RWPE2 (cell line): ENCODE results near the gene KCNT2.

ENCODE experiments used
- ATAC-seq: fragments of 200-7000 bp; cut with Tn5 transposase; 3 replicates; pipeline ENCODE4 v1.9.1; 2021; ENCODE audit warnings: low read depth
- DNase-seq: peaks from one replicate; pipeline ENCODE4 v3.0.0-alpha.2; 2020; ENCODE audit warnings: low spot score
- H3K27ac ChIP-seq: fragments of 450-650 bp; 2 replicates; pipeline ENCODE4 v1.5.1; 2017; ENCODE audit warnings: mild to moderate bottlenecking; ENCODE audit not compliant: poor library complexity, severe bottlenecking
- H3K27me3 ChIP-seq: fragments of 250-450 bp; sonication (Bioruptor Pico); 2 replicates; pipeline ENCODE4 v1.5.1; 2021; ENCODE audit warnings: mild to moderate bottlenecking, moderate library complexity; ENCODE audit not compliant: insufficient read depth, poor library complexity, severe bottlenecking
- H3K36me3 ChIP-seq: fragments of 250-450 bp; sonication (Bioruptor Pico); 2 replicates; pipeline ENCODE4 v1.5.1; 2020; ENCODE audit warnings: low read depth, mild to moderate bottlenecking, moderate library complexity
- H3K4me1 ChIP-seq: fragments of 250-450 bp; sonication (Bioruptor Pico); 2 replicates; pipeline ENCODE4 v1.5.1; 2021; ENCODE audit warnings: mild to moderate bottlenecking, moderate library complexity; ENCODE audit not compliant: insufficient read depth, poor library complexity, severe bottlenecking
- H3K4me3 ChIP-seq: fragments of 250-450 bp; sonication (Bioruptor Pico); 2 replicates; pipeline ENCODE4 v1.5.1; 2021; ENCODE audit warnings: mild to moderate bottlenecking, moderate library complexity; ENCODE audit not compliant: severe bottlenecking
- H3K9me3 ChIP-seq: fragments of 250-450 bp; sonication (Bioruptor Pico); 2 replicates; pipeline ENCODE4 v1.5.1; 2021; ENCODE audit warnings: mild to moderate bottlenecking, moderate library complexity; ENCODE audit not compliant: severe bottlenecking
- CTCF ChIP-seq: fragments of 450-650 bp; IDR thresholded peaks from one replicate; pipeline ENCODE4 v1.5.1; 2017; ENCODE audit warnings: mild to moderate bottlenecking, moderate library complexity; ENCODE audit not compliant: poor library complexity, severe bottlenecking

KCNT2 gene

GRCh38 chr1:196361112-196361714, 247.0 kb downstream of the KCNT2 start:
- no peak for TF ChIP-seq CTCF
- Histone ChIP-seq H3K9me3 (no peaks in the 10 kb centered on the region), H3K36me3 (no peaks in the 10 kb centered on the region), H3K4me3 (no peak overlapping the region), H3K27me3 (no peaks in the 10 kb centered on the region), H3K4me1 (no peaks in the 10 kb centered on the region), H3K27ac (no peak overlapping the region)
- ATAC-seq (peak; percentile 73), DNase-seq (no peak)

DNA sequence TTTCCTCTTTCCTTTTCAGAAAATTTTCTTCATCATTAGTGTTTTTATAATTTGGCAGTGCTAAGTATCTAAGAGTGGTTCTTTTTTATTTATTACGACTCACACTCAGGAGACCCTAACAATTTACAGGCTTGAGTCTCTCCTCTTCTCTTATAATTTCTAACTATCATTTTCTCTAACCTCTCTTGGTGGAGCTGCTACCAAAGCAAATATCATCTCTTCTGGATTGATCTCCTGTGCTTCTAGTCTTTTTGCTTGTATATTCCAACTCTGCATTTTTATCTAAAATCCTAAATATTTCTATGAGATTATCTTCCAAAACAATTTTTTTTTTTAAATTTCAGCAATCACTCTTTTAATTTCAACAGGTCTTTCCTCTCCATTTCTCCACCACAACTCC, 250.3 kb downstream of the KCNT2 start:
- no peaks in the 10 kb centered on the region for H3K4me1 ChIP-seq
- no peak overlapping the region for H3K4me3 ChIP-seq
- no peaks in the 10 kb centered on the region for H3K36me3 ChIP-seq
- TF ChIP-seq CTCF = no peak
- no peak for ATAC-seq
- DNase-seq = no peak
- H3K27me3 ChIP-seq = no peaks in the 10 kb centered on the region
- H3K27ac ChIP-seq = no peak overlapping the region
- H3K9me3 ChIP-seq = no peaks in the 10 kb centered on the region

GRCh38 chr1:196355206-196355786, 252.9 kb downstream of the KCNT2 start:
- DNase-seq (no peak), ATAC-seq (no peak)
- H3K27me3 ChIP-seq = no peaks in the 10 kb centered on the region
- H3K9me3 ChIP-seq = no peaks in the 10 kb centered on the region
- no peaks in the 10 kb centered on the region for H3K36me3 ChIP-seq
- peak; percentile 72 for TF ChIP-seq CTCF
- H3K27ac ChIP-seq = no peak overlapping the region
- H3K4me3 ChIP-seq = no peak overlapping the region
- H3K4me1 ChIP-seq = no peaks in the 10 kb centered on the region

DNA sequence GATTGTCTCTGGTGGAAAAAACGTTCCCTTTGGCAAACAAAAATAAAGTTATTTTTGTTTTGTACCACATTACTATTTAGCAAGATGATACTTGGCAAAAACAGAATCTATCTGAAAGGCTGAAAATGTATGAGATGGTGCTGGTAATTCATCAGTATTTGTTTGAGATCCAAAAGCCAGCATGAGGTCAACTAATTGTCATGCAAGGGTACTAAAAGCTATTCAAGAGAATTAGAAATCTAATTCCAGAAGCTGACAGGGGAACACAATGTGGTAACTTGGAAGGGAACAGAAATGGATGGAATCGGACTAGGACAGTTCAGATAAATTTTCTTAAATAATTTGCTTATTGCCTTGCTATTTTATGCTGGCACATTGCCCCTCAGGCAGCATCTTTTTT, 263.8 kb downstream of the KCNT2 start:
- Histone ChIP-seq H3K4me1 (no peaks in the 10 kb centered on the region), H3K9me3 (no peaks in the 10 kb centered on the region), H3K27ac (no peak overlapping the region), H3K36me3 (no peaks in the 10 kb centered on the region), H3K27me3 (no peaks in the 10 kb centered on the region), H3K4me3 (no peak overlapping the region)
- no peak for TF ChIP-seq CTCF
- ATAC-seq (no peak), DNase-seq (no peak)

- no peaks in the 10 kb centered on the region for H3K27me3 ChIP-seq
- no peaks in the 10 kb centered on the region for H3K36me3 ChIP-seq
- H3K4me1 ChIP-seq = no peaks in the 10 kb centered on the region
- no peaks in the 10 kb centered on the region for H3K9me3 ChIP-seq
- no peak overlapping the region for H3K27ac ChIP-seq
- ATAC-seq (no peak), DNase-seq (no peak)
- TF ChIP-seq CTCF = no peak
- H3K4me3 ChIP-seq = no peak overlapping the region
These were observed 283.9 kb downstream of the KCNT2 start for GRCh38 chr1:196324345-196324744.
